ENCODE measurements around the gene PDIA2. TPM values are rescaled to one million over a fixed set of nuclear protein-coding genes. Genes with fewer than 3 reads are reported as not detected.

PDIA2 gene
- total RNA-seq, 1 experiment from 2014 or later: 1.1 TPM

GRCh38 chr16:269061-269796 lies 13.7 kb upstream of the PDIA2 start:
- in situ Hi-C loops (cut with HindIII; ENCODE audit: low pct_unique_long_range_greater_than_20kb, low sequenced_read_pairs): no loop called here
- TF ChIP-seq POLR2AphosphoS5 (IDR thresholded peaks at IDR 0.05; ENCODE audit: low read depth, low read length) (no peak), SIN3A (IDR thresholded peaks at IDR 0.05; ENCODE audit: borderline replicate concordance, insufficient read depth, low read depth, low read length) (no peak), TCF7L2 (IDR thresholded peaks at IDR 0.05; ENCODE audit: low read depth, low read length) (no peak), CTCF (IDR thresholded peaks at IDR 0.05) (no peak), REST (IDR thresholded peaks at IDR 0.05; ENCODE audit: insufficient read depth in 1 of 2, low read depth in 2 of 2, low read length in 1 of 2) (no peak)
- peaks cover 4% of the 10 kb centered on the region for H3K4me1 ChIP-seq (ENCODE audit: control insufficient read depth, insufficient read depth, low read length)
- ChIA-PET POLR2A (no interaction called here), CTCF (no interaction called here)
- intact Hi-C loops (cut with micrococcal nuclease; ENCODE audit: unreplicated experiment): no loop called here
- H3K9me3 ChIP-seq (ENCODE audit: control insufficient read depth, insufficient read depth, low read depth, low read length): no peaks in the 10 kb centered on the region
- H3K4me3 ChIP-seq (ENCODE audit: low read depth in 2 of 2, low read length in 2 of 2): no peak overlapping the region
- BruUV-seq (replicated peaks): no TSS peak
- no peaks in the 10 kb centered on the region for H3K27me3 ChIP-seq (ENCODE audit: control insufficient read depth, insufficient read depth, low read length)
- no peak overlapping the region for H3K27ac ChIP-seq (ENCODE audit: low read length)
- ATAC-seq (no peak), DNase-seq (ENCODE audit: low read depth, low spot score) (no peak)
- no peaks in the 10 kb centered on the region for H3K36me3 ChIP-seq (ENCODE audit: control insufficient read depth, insufficient read depth, low read length)

- TF ChIP-seq TCF7L2 (IDR thresholded peaks at IDR 0.05; ENCODE audit: low read depth, low read length): no peak
- no peak for TF ChIP-seq CTCF (IDR thresholded peaks at IDR 0.05)
- no peak for TF ChIP-seq POLR2AphosphoS5 (IDR thresholded peaks at IDR 0.05; ENCODE audit: low read depth, low read length)
- no peak for TF ChIP-seq SIN3A (IDR thresholded peaks at IDR 0.05; ENCODE audit: borderline replicate concordance, insufficient read depth, low read depth, low read length)
- TF ChIP-seq REST (IDR thresholded peaks at IDR 0.05; ENCODE audit: insufficient read depth in 1 of 2, low read depth in 2 of 2, low read length in 1 of 2): no peak
- in situ Hi-C loops (cut with HindIII; ENCODE audit: low pct_unique_long_range_greater_than_20kb, low sequenced_read_pairs): no loop called here
Measured at GRCh38 chr16:270381-271255, 12.3 kb upstream of the PDIA2 start.

More at GRCh38 chr16:270381-271255, 12.3 kb upstream of the PDIA2 start:
- Histone ChIP-seq H3K9me3 (ENCODE audit: control insufficient read depth, insufficient read depth, low read depth, low read length) (no peaks in the 10 kb centered on the region), H3K4me1 (ENCODE audit: control insufficient read depth, insufficient read depth, low read length) (peaks cover 4% of the 10 kb centered on the region), H3K27ac (ENCODE audit: low read length) (no peak overlapping the region), H3K4me3 (ENCODE audit: low read depth in 2 of 2, low read length in 2 of 2) (no peak overlapping the region), H3K27me3 (ENCODE audit: control insufficient read depth, insufficient read depth, low read length) (no peaks in the 10 kb centered on the region), H3K36me3 (ENCODE audit: control insufficient read depth, insufficient read depth, low read length) (no peaks in the 10 kb centered on the region)
- no TSS peak for BruUV-seq (replicated peaks)
- intact Hi-C loops (cut with micrococcal nuclease; ENCODE audit: unreplicated experiment): no loop called here
- POLR2A ChIA-PET: no interaction called here
- CTCF ChIA-PET: no interaction called here
- no peak for DNase-seq (ENCODE audit: low read depth, low spot score)
- no peak for ATAC-seq
